NCI-H2081 treated with DMSO at 0.1 percent for 48 hours (cell line): Measurements from ENCODE around the gene ODAD2.
"Not testable (repeated sequence)": the region's sequence is repeated elsewhere in the genome, so short reads cannot be mapped to it uniquely, and the experiment has no call there.

Source experiments
- DNase-seq: peaks from one replicate; lab custom pipeline; 2025; lab: John Stamatoyannopoulos, UW

Gene ODAD2

DNA sequence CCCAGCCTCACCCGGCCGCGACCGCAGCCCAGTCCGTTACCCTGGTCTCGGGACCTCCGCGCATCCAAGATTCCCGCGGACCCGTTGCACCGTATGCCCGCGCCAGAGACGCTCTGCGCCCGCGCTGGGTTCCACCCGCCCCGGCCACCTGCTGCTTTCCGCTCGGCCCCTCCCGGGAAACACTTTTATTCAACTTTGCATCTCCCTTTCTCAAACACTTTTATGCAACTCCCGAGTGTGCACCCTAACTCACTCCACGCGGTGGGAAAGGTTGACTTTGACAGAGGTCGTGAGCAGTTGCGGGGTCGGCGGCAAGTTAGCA lies at the start of gene ODAD2:
TSS of gene ODAD2 (minus strand) at position 126 of the 322 bp plus-strand sequence. CDS start 3,937 bp downstream, outside the sequence.
- no peak for DNase-seq

DNA sequence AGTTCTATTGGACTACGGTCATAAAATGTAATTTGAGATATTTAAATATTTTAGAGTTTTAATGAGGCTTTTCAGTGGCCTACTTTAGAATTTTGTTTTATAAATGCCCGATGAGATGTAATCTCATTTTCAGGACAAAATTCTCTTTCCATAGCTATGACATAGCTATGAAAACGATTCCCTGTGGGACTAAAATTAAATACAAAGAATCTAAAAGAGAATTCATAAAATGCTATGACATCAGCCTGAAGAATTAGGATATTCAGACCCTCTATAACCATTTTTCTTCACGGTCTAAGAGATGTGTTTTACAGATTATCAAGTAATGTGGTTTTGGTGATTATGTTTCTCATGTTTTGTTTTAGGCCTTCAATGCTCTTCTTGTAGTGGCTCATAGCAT lies 48.2 kb upstream of the ODAD2 start:
- DNase-seq, result no peak

- no peak for DNase-seq
Observed at GRCh38 chr10:28046579-28046978, 47.7 kb upstream of the ODAD2 start.

DNA sequence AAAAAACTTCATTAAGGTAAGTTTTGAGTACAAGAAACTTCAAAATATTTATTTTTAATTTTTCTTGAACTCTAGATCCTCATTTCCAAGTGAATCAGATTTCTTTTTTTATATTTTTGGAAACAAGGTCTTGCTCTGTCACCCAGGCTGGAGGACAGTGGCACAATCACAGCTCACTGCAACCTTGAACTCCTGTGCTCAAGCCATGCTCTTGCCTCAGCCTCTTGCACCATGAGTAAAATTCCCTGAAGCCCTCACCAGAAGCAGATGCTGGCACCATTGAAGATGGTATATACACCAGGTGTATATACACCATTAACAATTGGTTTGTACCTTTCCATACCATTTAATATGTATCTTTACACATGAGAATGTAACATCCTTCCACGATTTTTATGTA lies 45.1 kb upstream of the ODAD2 start:
- DNase-seq, result no peak

GRCh38 chr10:28036587-28036986 lies 37.7 kb upstream of the ODAD2 start:
- no peak for DNase-seq

DNA sequence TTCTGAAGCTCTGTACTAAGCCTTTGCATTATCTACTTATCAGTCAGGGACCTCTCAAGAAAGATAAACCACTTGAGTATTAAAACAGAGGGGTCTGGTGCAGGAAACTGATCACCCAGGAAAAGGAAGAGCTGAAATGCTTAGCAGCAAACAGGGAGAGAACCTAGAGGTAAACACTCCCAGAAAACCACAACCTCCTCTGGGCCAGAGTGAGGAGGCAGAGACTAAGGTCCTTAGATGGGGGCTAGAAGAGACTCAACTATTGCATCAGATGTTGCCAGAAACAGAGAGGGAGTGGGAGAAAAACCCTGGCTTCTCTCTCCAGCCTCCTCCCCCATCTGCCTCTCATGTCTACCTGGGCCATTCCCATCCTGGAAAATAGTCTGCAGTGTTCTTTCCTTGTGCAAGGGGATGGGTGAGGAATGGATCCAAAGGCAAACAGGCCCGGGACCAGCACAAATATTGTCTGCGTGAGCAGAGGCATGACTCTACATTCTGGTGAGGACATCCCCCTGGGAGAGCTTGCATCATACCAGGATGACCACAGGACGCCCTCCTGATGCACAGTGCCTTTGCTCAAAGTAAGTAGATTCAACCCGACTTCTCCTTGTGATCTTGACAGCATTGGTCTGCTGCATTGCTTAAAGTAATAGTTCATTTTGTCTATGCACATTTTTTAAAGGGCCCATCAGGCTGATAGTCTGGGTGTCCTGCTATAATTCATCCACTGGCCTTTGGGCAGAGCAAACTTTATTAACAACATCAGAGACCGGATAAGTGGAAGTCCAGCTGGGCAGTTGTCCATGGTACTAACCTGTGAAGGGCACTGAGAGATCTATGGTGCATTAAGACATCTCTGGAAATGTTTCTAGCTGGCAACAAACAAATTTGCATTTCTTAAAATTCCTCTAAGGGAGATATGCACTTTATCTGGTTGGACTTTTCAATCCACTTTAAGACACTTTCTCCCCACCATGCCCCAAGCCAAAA lies 22.4 kb upstream of the ODAD2 start:
- DNase-seq, result no peak

DNA sequence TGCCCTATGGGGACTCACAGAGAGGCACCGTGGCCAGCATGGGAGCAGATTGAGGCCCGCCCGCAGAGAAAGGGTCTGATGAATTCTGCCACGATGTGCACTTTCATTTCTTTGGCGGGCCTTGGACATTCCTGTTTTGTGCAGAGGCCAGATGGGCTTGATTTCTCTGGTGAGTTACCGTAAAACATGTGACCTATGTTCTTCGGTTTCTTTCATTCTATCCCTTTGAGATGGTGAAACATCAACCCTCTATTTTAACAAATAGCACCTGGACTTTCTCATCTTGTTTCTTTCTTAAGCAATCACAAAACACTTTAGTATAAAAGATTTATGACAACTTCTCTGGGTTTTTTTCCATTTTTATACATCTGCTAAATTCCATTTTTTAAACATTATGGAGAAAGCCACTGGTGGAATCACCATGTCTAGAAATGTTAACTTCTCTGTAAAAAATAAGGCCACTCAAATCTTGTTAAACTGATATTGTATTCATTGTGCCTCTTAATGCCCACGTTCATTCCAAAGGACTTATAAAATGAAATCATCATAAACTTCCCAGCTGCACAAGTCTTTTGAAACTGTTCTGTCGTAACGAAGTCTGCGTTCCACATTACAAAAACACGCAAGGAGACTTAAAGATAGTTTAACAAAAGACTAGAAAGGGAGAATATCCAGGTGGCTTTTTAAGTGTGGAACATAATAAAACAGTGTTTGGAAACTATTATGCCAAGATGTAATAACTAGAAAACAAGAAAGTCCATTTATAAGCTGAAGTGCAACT lies 21.4 kb upstream of the ODAD2 start:
- no peak for DNase-seq

DNA sequence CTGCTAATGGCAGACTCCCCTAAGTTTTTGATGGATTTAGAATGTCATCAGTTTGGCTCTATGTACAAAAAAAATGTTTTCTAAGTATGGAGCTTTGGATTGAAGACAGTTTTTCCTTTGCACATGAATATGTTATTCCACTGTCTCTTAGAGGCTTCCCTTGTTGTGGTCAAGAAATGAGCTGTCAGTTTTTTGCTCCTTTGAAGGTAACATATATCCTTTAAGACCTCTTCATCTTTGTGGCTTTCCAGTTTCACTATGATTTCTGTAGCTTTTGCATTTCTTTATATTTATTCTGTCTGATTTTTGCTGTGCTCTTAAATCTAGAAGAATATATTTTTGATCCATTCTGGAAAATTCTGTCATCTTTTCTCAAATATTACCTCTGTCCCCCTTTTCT lies 15.8 kb upstream of the ODAD2 start:
- DNase-seq, result no peak

GRCh38 chr10:28012990-28013515 lies 14.2 kb upstream of the ODAD2 start:
- no peak for DNase-seq

GRCh38 chr10:28010821-28011220 lies 11.9 kb upstream of the ODAD2 start:
- DNase-seq, result no peak

DNA sequence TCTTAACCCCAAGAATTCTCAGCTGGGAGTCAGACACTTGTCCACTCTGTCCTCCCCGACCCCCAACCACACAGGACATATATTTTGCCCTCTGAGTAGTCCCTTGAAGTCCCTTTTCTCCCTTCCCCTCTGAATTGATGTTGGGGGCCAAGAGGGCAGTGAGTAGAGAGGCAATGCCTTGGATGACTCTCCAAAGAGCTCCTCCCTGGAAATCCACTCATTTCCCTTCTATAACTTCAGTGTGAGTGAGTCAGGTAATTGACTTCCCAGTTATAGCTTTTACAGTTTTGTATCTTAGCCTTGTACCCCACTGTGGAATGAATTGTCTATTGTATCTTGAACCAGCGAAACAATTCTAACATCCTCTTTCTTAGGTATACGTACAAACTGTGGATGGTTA lies 9.2 kb upstream of the ODAD2 start:
- DNase-seq, result no peak

GRCh38 chr10:28001353-28001752 lies 2.5 kb upstream of the ODAD2 start:
- DNase-seq, result no peak

DNA sequence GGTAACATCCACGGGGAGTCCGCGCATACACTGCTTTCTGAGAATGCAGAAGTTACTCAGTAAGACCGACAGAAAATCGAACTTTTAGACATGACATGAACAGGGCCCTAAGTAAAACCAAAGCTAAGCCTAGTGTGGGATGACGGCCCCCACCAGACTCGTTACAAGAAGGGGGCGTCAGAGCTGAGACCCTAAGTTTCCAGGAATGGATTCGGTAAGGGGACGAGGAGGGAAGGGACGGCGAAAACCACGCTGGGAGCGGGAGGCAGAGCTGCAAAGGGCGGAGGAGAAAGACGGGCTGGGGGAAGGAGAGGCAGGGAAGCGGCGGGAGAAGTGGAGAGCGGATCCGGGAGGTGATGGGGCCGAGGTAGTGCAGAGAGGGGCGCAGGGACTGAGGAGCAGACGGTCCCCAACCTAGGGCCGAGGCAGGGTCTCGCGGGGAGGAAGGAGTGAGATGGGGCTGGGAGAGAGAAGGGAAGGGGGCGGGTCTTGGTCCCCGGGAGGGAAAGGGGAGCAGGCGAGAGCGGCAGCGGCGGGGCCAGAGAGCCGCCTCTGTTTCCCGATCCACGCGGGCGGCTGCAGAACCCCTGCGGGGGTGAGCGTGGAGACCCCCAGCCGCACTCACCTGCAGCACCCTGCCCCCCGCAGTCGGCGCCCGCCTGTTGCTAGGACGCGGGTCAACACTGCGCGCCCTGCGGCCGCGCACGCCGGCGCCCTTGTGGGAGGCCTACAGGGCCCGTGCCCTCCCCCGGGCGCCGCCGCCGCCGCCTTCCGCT lies 513 bp downstream of the ODAD2 start:
- no peak for DNase-seq

- no peak for DNase-seq
Observed at GRCh38 chr10:27997865-27998177, 1.1 kb downstream of the ODAD2 start.

GRCh38 chr10:27995311-27995710 lies 3.6 kb downstream of the ODAD2 start:
- DNase-seq, result no peak

- DNase-seq, result not testable (repeated sequence)
Observed at GRCh38 chr10:27989357-27989756, 9.5 kb downstream of the ODAD2 start.

GRCh38 chr10:27986821-27987220 lies 12.1 kb downstream of the ODAD2 start:
- DNase-seq, result no peak

DNA sequence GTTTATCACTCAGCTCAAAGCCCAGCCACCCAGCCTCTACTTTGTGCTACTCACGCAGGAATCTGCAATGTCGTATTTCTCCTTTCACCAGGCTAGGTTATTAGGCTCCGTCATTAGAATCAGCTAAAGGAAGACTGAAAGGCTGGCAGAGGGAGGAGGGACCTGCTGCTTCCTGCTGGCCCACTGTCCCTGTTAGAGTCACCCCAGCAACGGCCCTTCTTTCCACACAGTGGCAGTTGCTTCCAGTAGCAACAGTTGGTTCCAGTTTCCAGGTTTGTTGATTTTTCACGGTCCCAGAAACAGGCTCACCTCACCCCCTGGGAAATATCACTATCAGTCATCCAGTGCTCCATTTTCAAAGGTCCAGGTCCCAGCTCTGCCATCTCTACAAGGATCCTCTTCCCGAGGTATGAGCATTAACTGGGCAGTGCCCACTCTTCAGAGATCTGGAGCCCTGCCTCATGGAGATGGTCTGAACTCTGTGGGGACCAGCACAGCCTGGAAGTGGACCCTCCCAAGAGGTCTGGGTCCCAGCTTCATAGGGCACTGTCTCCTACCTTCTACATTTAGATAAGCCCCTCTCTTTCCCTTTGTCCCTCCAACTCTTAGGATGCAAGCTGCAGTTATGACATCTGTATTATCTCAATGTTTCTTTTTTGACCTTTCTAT lies 15.9 kb downstream of the ODAD2 start:
- DNase-seq, result no peak

- DNase-seq, result no peak
Observed at GRCh38 chr10:27981744-27982143, 17.1 kb downstream of the ODAD2 start.

DNA sequence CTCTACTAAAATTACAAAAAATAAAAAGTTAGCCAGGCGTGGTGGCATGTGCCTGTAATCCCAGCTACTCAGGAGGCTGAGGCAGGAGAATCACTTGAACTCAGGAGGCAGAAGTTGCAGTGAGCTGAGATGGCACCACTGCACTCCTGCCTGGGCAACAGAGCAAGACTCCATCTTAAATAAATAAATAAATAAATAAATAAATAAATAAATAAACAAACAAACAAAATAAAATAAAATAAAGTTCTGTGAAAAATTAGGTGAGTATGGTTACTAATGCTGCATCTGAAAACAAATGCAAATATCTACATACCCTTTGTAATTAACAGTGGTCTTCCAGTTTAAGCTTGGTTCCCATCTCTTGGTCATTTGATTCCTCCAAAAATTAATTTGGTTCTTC lies 28.1 kb downstream of the ODAD2 start:
- not testable (repeated sequence) for DNase-seq

DNA sequence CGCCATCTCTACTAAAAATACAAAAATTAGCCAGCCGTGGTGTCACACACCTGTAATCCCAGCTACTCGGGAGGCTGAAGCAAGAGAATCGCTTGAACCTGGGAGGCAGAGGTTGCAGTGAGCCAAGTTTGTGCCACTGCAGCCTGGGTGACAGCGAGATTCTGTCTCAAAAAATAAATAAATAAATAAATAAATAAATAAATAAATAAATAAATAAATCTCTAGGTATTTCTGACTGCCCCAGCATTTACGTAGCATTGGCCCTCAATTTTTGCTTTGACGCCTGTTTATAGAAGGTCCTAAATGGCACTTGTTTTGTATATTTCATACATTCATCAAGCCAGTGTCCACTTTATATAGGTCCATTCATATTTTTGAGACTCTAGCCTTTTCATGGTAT lies 28.9 kb downstream of the ODAD2 start:
- DNase-seq, result not testable (repeated sequence)
